Kidney tubule cell (primary cell): ENCODE results near the gene GNB1.
A peak's percentile ranks its signal among the peaks of the same experiment; 100 is the strongest.

Experiments used
- DNase-seq: peaks from one replicate; pipeline ENCODE4 v3.0.0-alpha.2; 2018; ENCODE audit warnings: low spot score

Gene GNB1

GRCh38 chr1:1910033-1910465 is 19.2 kb upstream of the GNB1 start:
- DNase-seq, result no peak

- no peak for DNase-seq
Observed at GRCh38 chr1:1908506-1908791, 17.6 kb upstream of the GNB1 start.

DNA sequence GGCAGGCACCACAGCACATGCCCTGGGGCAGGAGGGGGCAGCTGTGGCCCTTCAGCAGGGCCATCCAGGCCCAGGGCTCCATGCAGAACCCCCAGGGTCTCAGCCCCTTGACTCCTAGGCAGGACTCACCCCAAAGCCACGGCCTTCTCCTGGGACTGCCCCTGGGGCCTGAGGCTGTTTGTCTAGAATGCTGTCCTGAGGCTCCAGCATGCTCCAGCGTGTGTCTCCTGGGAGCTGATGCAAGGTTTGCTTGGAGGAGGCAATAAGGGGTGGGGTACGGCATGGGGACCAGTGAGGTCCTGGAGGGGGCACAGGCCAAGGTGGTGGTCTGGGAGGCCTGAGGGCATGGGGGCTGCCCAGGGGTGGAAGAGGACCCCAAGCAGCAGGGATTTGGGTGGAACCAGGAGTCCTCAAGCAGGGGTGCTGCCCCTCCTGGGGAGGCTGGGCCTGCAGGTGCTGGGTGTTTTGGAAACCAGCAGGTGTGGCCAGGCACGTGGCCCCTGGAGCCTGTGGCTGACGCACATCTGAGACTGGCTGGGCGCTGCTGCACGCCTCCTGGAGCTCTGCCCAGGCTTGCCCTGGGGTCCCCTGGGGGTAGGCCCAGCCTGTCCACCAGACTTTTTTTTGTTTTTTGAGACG is 16.3 kb upstream of the GNB1 start:
- no peak for DNase-seq

GRCh38 chr1:1906185-1907097 is 15.6 kb upstream of the GNB1 start:
- DNase-seq, result peak; percentile 83

- no peak for DNase-seq
Observed at GRCh38 chr1:1903224-1903623, 12.3 kb upstream of the GNB1 start.

GRCh38 chr1:1901641-1902294 is 10.9 kb upstream of the GNB1 start:
- no peak for DNase-seq

GRCh38 chr1:1900883-1901640 is 10.2 kb upstream of the GNB1 start:
- DNase-seq, result no peak

DNA sequence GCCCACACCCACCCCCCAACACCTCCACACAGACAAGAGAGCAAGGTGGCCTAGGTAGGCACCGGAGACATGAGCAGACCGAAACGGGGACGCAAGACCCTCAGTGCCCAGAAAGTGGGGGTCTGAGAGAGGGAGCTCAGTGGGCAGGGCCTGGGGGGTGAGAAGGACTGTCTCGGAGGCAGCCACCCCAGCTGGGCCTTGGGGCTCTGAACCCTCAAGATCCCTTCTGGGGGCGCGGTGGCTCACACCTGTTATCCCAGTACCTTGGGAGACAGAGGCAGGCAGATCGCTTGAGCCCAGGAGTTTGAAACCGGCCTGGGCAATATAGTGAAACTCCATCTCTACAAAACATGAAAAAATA is 9.1 kb upstream of the GNB1 start:
- DNase-seq, result no peak

GRCh38 chr1:1899266-1899966 is 8.5 kb upstream of the GNB1 start:
- no peak for DNase-seq

GRCh38 chr1:1898246-1898933 is 7.5 kb upstream of the GNB1 start:
- no peak for DNase-seq

GRCh38 chr1:1895456-1896336 is 4.8 kb upstream of the GNB1 start:
- DNase-seq, result no peak

DNA sequence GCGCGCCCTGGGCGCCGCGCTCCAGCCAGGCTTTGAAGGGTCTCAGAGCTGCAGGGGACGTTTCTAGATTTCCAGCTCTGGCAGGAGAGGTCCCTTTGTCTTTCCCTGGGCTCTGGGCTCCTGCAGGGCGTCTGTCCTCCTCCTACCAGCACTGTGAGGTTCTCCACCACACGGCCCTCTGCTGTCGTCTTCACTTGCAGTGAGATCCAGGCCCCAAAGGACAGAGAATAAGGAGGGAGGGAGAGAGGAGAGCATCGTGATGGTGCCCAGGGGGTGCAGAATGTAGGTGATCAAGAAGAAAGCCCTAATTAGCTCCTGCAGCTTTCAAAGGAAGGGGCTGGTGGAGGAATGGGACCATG is 4.2 kb upstream of the GNB1 start:
- DNase-seq, result no peak

DNA sequence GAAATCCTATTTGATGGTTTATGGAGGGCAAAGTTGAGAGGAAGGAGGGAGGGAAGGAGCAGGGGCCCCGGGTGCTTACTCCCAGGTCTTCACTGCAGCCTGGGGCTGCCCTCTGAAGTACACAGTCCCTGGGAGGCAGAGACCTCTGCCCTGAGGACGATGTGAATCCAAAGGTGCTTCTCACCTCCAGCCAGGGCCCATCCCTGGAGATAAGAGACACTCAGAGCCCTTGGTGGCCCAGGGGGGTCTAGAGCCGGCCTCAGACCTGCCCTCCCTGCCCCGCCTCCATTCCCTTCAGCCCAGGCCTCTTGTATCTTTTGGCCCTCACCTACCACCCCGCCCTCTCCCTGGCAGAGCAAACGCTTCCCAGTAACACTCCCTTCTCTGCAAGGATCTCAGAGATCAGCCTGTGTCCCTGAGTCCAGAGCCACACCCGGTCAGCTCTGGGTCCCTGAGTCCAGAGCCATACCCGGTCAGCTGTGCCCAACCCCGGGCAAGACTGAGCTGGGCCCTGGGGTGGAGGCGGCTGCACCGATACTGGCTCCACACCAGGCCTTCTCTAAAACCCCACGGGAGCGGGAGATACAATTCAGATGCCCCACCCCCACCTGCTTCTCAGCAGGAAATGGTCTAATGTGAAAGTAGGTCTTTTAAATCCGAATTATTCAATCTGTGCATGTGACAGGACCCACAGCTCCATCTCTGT is 3.6 kb upstream of the GNB1 start:
- no peak for DNase-seq

DNA sequence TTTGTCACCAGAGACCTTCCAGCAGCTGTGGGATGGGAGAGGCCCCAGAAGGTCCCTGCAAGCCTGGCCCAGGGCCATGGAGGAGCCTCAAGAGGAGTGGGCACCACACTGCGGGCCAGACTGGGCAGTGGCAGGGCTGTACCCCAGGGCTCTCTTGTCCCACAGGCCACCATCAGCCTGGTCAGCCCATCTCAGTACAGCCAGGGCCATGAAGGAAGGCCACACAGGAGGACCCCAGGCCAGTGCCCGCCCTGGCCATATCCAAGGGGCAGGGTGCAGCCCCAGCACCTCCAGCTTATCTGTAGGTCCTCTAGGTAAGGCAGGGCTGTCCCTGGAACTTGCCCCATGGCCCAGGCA is 3.1 kb upstream of the GNB1 start:
- DNase-seq, result no peak

- DNase-seq, result no peak
Observed at GRCh38 chr1:1893291-1893985, 2.6 kb upstream of the GNB1 start.

GRCh38 chr1:1892763-1893120 is 1.9 kb upstream of the GNB1 start:
- DNase-seq, result no peak

DNA sequence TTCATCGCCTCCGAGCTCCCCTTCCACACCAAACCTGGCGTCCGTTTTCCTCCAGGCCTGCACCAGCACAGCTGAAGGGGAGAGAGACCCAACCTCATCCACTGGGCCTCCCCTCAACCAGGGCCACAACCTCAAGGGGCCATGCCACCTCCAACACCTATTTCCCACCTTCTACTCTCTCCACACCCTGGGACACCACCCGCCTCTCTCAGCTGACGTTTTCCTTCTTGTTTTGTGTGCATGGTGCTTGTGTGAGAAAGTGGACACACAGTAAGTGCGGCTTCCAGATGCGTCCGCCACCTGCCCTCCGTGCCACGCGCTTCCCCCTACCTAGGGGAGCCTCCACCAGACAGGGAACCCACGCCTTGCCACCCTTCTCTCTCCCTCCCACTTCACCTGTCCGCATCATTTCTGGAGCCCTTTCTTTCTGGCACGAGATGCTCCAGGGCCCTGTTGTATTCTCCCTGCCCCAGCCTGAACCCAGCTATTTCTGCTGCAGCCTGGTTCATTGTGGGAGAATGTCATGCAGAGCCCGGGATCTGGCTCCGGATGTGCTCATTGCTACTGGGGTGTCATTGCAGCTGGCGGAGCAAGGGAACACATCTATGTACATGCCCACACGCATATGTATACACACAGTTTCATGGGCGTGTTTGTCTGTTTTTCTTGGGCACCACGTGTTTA is 1.3 kb upstream of the GNB1 start:
- no peak for DNase-seq

DNA sequence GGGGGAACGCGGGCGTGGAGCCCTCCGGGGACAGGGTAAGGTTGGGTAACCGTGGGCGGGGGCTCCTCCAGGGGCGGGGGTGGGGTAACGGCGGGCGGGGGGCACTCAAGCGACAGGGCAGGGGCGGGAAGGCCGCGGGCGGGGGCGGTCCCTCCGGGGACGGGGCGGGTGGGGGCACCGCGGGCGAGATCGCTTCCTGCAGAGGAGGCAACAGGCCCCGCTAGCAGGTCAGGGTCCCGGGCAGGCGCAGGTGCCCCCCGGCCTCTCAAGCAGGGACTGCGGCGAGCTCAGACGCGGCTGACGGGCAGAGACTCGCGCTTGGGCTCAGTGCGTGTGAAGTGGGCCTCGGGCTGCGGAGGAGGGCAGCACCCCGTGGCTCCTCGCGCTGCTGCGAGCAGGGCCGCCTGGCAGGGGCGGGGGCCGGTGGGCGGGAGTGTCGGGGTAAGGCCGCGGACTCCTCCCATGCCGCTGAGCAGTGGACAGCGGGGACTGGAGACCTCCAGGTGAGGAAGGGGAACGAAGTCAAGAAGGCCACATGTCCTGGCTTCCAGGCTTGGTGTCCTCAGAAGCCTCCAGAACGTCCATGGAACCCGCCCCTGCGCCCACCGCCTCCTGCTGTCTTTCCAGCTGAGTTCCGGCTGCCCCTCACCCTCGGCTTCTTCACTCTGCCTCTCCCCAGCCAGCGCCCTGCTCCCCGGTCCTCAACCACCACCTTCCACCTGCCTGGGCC is 627 bp upstream of the GNB1 start:
- peak; percentile 72 for DNase-seq
